Measurements from ENCODE around the gene ZNF385D.

Gene ZNF385D

GRCh38 chr3:21531909-21532308 lies 219.1 kb downstream of the ZNF385D start:
- Histone ChIP-seq H3K36me3 (ENCODE audit: control insufficient read depth, insufficient read depth, low read length) (no peaks in the 10 kb centered on the region), H3K27me3 (ENCODE audit: control insufficient read depth, insufficient read depth, low read length) (no peaks in the 10 kb centered on the region), H3K9ac (ENCODE audit: low read depth, low read length) (no peak overlapping the region), H3K9me3 (ENCODE audit: control insufficient read depth, insufficient read depth, low read length) (no peaks in the 10 kb centered on the region), H3K4me1 (ENCODE audit: control insufficient read depth, insufficient read depth, low read length) (no peaks in the 10 kb centered on the region), H3K4me3 (ENCODE audit: low read depth, low read length) (no peak overlapping the region)

- no peak overlapping the region for H3K9ac ChIP-seq (ENCODE audit: low read depth, low read length)
- no peak overlapping the region for H3K4me3 ChIP-seq (ENCODE audit: low read depth, low read length)
- H3K9me3 ChIP-seq (ENCODE audit: control insufficient read depth, insufficient read depth, low read length) = no peaks in the 10 kb centered on the region
- H3K27me3 ChIP-seq (ENCODE audit: control insufficient read depth, insufficient read depth, low read length) = no peaks in the 10 kb centered on the region
- H3K4me1 ChIP-seq (ENCODE audit: control insufficient read depth, insufficient read depth, low read length) = no peaks in the 10 kb centered on the region
- no peaks in the 10 kb centered on the region for H3K36me3 ChIP-seq (ENCODE audit: control insufficient read depth, insufficient read depth, low read length)
Measured at GRCh38 chr3:21528291-21528995, 222.6 kb downstream of the ZNF385D start.

GRCh38 chr3:21526461-21526860 lies 224.5 kb downstream of the ZNF385D start:
- Histone ChIP-seq H3K9me3 (ENCODE audit: control insufficient read depth, insufficient read depth, low read length) (no peaks in the 10 kb centered on the region), H3K36me3 (ENCODE audit: control insufficient read depth, insufficient read depth, low read length) (no peaks in the 10 kb centered on the region), H3K4me3 (ENCODE audit: low read depth, low read length) (no peak overlapping the region), H3K4me1 (ENCODE audit: control insufficient read depth, insufficient read depth, low read length) (no peaks in the 10 kb centered on the region), H3K27me3 (ENCODE audit: control insufficient read depth, insufficient read depth, low read length) (no peaks in the 10 kb centered on the region), H3K9ac (ENCODE audit: low read depth, low read length) (no peak overlapping the region)

GRCh38 chr3:21524133-21524532 lies 226.9 kb downstream of the ZNF385D start:
- H3K4me1 ChIP-seq (ENCODE audit: control insufficient read depth, insufficient read depth, low read length) = no peaks in the 10 kb centered on the region
- no peak overlapping the region for H3K4me3 ChIP-seq (ENCODE audit: low read depth, low read length)
- H3K36me3 ChIP-seq (ENCODE audit: control insufficient read depth, insufficient read depth, low read length) = no peaks in the 10 kb centered on the region
- no peaks in the 10 kb centered on the region for H3K9me3 ChIP-seq (ENCODE audit: control insufficient read depth, insufficient read depth, low read length)
- H3K27me3 ChIP-seq (ENCODE audit: control insufficient read depth, insufficient read depth, low read length) = no peaks in the 10 kb centered on the region
- no peak overlapping the region for H3K9ac ChIP-seq (ENCODE audit: low read depth, low read length)

- no peak overlapping the region for H3K4me3 ChIP-seq (ENCODE audit: low read depth, low read length)
- H3K9me3 ChIP-seq (ENCODE audit: control insufficient read depth, insufficient read depth, low read length) = no peaks in the 10 kb centered on the region
- no peaks in the 10 kb centered on the region for H3K27me3 ChIP-seq (ENCODE audit: control insufficient read depth, insufficient read depth, low read length)
- H3K4me1 ChIP-seq (ENCODE audit: control insufficient read depth, insufficient read depth, low read length) = no peaks in the 10 kb centered on the region
- no peak overlapping the region for H3K9ac ChIP-seq (ENCODE audit: low read depth, low read length)
- H3K36me3 ChIP-seq (ENCODE audit: control insufficient read depth, insufficient read depth, low read length) = no peaks in the 10 kb centered on the region
Measured at GRCh38 chr3:21520106-21520963, 230.7 kb downstream of the ZNF385D start.

- H3K4me3 ChIP-seq (ENCODE audit: low read depth, low read length) = no peak overlapping the region
- H3K36me3 ChIP-seq (ENCODE audit: control insufficient read depth, insufficient read depth, low read length) = no peaks in the 10 kb centered on the region
- no peaks in the 10 kb centered on the region for H3K27me3 ChIP-seq (ENCODE audit: control insufficient read depth, insufficient read depth, low read length)
- H3K4me1 ChIP-seq (ENCODE audit: control insufficient read depth, insufficient read depth, low read length) = no peaks in the 10 kb centered on the region
- H3K9me3 ChIP-seq (ENCODE audit: control insufficient read depth, insufficient read depth, low read length) = no peaks in the 10 kb centered on the region
- no peak overlapping the region for H3K9ac ChIP-seq (ENCODE audit: low read depth, low read length)
Measured at GRCh38 chr3:21517184-21517583, 233.8 kb downstream of the ZNF385D start.

- no peak overlapping the region for H3K9ac ChIP-seq (ENCODE audit: low read depth, low read length)
- no peak overlapping the region for H3K4me3 ChIP-seq (ENCODE audit: low read depth, low read length)
- no peaks in the 10 kb centered on the region for H3K27me3 ChIP-seq (ENCODE audit: control insufficient read depth, insufficient read depth, low read length)
- no peaks in the 10 kb centered on the region for H3K4me1 ChIP-seq (ENCODE audit: control insufficient read depth, insufficient read depth, low read length)
- no peaks in the 10 kb centered on the region for H3K9me3 ChIP-seq (ENCODE audit: control insufficient read depth, insufficient read depth, low read length)
- no peaks in the 10 kb centered on the region for H3K36me3 ChIP-seq (ENCODE audit: control insufficient read depth, insufficient read depth, low read length)
Measured at GRCh38 chr3:21515417-21515816, 235.6 kb downstream of the ZNF385D start.

- Histone ChIP-seq H3K9me3 (ENCODE audit: control insufficient read depth, insufficient read depth, low read length) (no peaks in the 10 kb centered on the region), H3K9ac (ENCODE audit: low read depth, low read length) (no peak overlapping the region), H3K36me3 (ENCODE audit: control insufficient read depth, insufficient read depth, low read length) (no peaks in the 10 kb centered on the region), H3K27me3 (ENCODE audit: control insufficient read depth, insufficient read depth, low read length) (no peaks in the 10 kb centered on the region), H3K4me3 (ENCODE audit: low read depth, low read length) (no peak overlapping the region), H3K4me1 (ENCODE audit: control insufficient read depth, insufficient read depth, low read length) (no peaks in the 10 kb centered on the region)
Measured at GRCh38 chr3:21509731-21510470, 241.1 kb downstream of the ZNF385D start.

- no peaks in the 10 kb centered on the region for H3K27me3 ChIP-seq (ENCODE audit: control insufficient read depth, insufficient read depth, low read length)
- H3K9me3 ChIP-seq (ENCODE audit: control insufficient read depth, insufficient read depth, low read length) = no peaks in the 10 kb centered on the region
- no peak overlapping the region for H3K4me3 ChIP-seq (ENCODE audit: low read depth, low read length)
- H3K36me3 ChIP-seq (ENCODE audit: control insufficient read depth, insufficient read depth, low read length) = no peaks in the 10 kb centered on the region
- H3K9ac ChIP-seq (ENCODE audit: low read depth, low read length) = no peak overlapping the region
- no peaks in the 10 kb centered on the region for H3K4me1 ChIP-seq (ENCODE audit: control insufficient read depth, insufficient read depth, low read length)
Measured at GRCh38 chr3:21508246-21508645, 242.8 kb downstream of the ZNF385D start.

GRCh38 chr3:21505711-21506460 lies 245.1 kb downstream of the ZNF385D start:
- H3K4me1 ChIP-seq (ENCODE audit: control insufficient read depth, insufficient read depth, low read length) = peaks cover 3% of the 10 kb centered on the region
- H3K27me3 ChIP-seq (ENCODE audit: control insufficient read depth, insufficient read depth, low read length) = no peaks in the 10 kb centered on the region
- H3K9me3 ChIP-seq (ENCODE audit: control insufficient read depth, insufficient read depth, low read length) = no peaks in the 10 kb centered on the region
- H3K9ac ChIP-seq (ENCODE audit: low read depth, low read length) = no peak overlapping the region
- no peaks in the 10 kb centered on the region for H3K36me3 ChIP-seq (ENCODE audit: control insufficient read depth, insufficient read depth, low read length)
- H3K4me3 ChIP-seq (ENCODE audit: low read depth, low read length) = no peak overlapping the region

- Histone ChIP-seq H3K27me3 (ENCODE audit: control insufficient read depth, insufficient read depth, low read length) (no peaks in the 10 kb centered on the region), H3K9ac (ENCODE audit: low read depth, low read length) (no peak overlapping the region), H3K36me3 (ENCODE audit: control insufficient read depth, insufficient read depth, low read length) (no peaks in the 10 kb centered on the region), H3K4me1 (ENCODE audit: control insufficient read depth, insufficient read depth, low read length) (peaks cover 6% of the 10 kb centered on the region), H3K9me3 (ENCODE audit: control insufficient read depth, insufficient read depth, low read length) (no peaks in the 10 kb centered on the region), H3K4me3 (ENCODE audit: low read depth, low read length) (no peak overlapping the region)
Measured at GRCh38 chr3:21502656-21503055, 248.4 kb downstream of the ZNF385D start.

All from iPS-15b (cell line).